ENCODE measurements around the gene MICAL3.

MICAL3 gene

DNA sequence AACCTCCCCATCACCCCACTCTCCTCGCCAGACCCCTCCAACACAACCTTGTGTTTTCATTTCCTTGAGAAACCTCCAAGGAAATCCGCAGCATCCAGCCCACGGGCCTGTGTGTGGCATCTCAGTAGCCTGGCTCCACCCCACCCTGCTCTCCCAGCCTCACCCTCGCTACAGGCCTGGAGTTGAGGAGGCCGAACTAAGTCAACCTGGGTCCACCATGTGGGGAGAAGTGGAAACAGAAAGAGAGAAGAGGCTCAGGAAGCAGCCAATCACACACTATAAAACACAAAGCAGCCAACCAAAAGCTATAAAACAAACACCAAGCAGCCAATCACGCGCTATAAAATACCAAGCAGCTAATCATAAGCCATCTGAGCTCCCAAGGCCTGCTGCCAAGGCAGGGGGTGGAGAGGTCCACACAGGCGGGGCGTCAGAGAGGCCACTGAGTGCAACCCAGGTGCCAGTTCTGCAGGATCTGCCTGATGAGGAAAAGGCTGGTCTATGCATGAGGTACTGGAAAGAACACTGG is 72.0 kb downstream of the MICAL3 start:
- no peak overlapping the region for H3K9ac ChIP-seq (ENCODE audit: low read length)
- H3K4me2 ChIP-seq (ENCODE audit: low read depth, low read length) = no peak overlapping the region
- H3K27ac ChIP-seq (ENCODE audit: low read length) = no peak overlapping the region
- DNase-seq = no peak
- peaks cover 88% of the 10 kb centered on the region for H3K79me2 ChIP-seq (ENCODE audit: low read length)
- H2AFZ ChIP-seq (ENCODE audit: low read length) = no peak overlapping the region
- no peaks in the 10 kb centered on the region for H4K20me1 ChIP-seq (ENCODE audit: insufficient read depth, low read length)
- H3K4me1 ChIP-seq (ENCODE audit: low read length) = no peaks in the 10 kb centered on the region
- H3K36me3 ChIP-seq (replicated peaks; ENCODE audit: insufficient read depth, low read length) = no peaks in the 10 kb centered on the region
- H3F3A ChIP-seq (ENCODE audit: insufficient read depth, low read length) = no peaks in the 10 kb centered on the region
- no peaks in the 10 kb centered on the region for H3K9me3 ChIP-seq (replicated peaks; ENCODE audit: insufficient read depth, low read length)
- TF ChIP-seq EZH2 (optimal IDR thresholded peaks at IDR 0.05; ENCODE audit: low read depth, low read length) (no peak), EZH2phosphoT487 (IDR thresholded peaks at IDR 0.05; ENCODE audit: low read length) (no peak)
- TF ChIP-seq, protein P1, sequence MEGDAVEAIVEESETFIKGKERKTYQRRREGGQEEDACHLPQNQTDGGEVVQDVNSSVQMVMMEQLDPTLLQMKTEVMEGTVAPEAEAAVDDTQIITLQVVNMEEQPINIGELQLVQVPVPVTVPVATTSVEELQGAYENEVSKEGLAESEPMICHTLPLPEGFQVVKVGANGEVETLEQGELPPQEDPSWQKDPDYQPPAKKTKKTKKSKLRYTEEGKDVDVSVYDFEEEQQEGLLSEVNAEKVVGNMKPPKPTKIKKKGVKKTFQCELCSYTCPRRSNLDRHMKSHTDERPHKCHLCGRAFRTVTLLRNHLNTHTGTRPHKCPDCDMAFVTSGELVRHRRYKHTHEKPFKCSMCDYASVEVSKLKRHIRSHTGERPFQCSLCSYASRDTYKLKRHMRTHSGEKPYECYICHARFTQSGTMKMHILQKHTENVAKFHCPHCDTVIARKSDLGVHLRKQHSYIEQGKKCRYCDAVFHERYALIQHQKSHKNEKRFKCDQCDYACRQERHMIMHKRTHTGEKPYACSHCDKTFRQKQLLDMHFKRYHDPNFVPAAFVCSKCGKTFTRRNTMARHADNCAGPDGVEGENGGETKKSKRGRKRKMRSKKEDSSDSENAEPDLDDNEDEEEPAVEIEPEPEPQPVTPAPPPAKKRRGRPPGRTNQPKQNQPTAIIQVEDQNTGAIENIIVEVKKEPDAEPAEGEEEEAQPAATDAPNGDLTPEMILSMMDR (IDR thresholded peaks at IDR 0.05; ENCODE audit: low read length) = no peak
- H3K9me2 ChIP-seq (replicated peaks; ENCODE audit: insufficient read depth, low read length) = no peaks in the 10 kb centered on the region
- no peaks in the 10 kb centered on the region for H3K27me3 ChIP-seq (replicated peaks; ENCODE audit: insufficient read depth, low read length)
- no peak overlapping the region for H3K4me3 ChIP-seq (ENCODE audit: low read length)

DNA sequence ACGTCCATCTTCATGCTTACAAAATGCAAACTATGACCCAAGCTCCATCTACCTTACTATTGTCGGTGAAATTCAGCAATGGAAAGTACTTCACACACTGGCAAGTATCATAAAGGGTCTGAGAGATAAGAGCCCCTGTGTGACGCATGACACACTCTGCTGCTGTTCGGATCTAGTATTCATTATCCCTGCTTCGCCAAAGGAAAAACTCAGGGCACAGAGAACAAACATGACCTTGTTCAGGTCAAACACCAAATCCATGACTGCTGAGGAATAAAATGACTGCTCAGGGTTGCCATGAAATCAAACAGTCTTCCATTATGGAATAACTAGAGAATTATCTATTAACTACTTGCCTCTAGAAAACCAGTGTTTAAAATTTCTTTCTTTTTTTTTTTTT is 73.0 kb downstream of the MICAL3 start:
- Histone ChIP-seq H3K79me2 (ENCODE audit: low read length) (peaks cover 91% of the 10 kb centered on the region), H4K20me1 (ENCODE audit: insufficient read depth, low read length) (no peaks in the 10 kb centered on the region)

DNA sequence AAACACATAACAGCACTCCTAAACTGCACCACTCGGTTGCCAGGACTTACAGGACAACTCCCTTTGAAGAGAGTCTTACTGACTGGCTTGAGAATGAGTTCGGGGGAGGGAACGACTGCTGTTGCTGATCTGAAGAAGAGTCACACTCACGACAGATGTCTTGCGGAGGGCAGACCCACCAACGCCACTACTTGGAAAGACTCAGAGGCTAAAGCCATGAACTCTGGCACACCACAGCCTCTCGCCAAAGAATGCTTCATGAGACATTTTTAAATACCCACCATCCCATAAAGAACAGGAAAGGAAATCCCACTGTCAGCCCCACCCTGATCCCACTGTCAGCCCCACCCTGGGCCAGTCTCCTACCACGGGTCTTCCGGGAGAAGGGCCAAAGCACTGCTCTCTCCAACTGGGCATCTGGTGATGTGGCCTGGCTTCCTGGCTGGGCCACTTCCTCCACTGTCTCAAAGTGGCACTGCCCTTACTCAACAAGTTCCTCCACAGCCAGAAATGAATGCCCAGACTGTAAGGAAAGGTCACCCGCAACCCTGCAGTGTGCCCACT is 73.6 kb downstream of the MICAL3 start:
- H4K20me1 ChIP-seq (ENCODE audit: insufficient read depth, low read length) = no peaks in the 10 kb centered on the region
- H3K4me2 ChIP-seq (ENCODE audit: low read depth, low read length) = no peak overlapping the region
- H3K9me3 ChIP-seq (replicated peaks; ENCODE audit: insufficient read depth, low read length) = no peaks in the 10 kb centered on the region
- no peak overlapping the region for H3K9ac ChIP-seq (ENCODE audit: low read length)
- H3F3A ChIP-seq (ENCODE audit: insufficient read depth, low read length) = peaks cover 9% of the 10 kb centered on the region
- no peaks in the 10 kb centered on the region for H3K36me3 ChIP-seq (replicated peaks; ENCODE audit: insufficient read depth, low read length)
- no peak overlapping the region for H3K4me3 ChIP-seq (ENCODE audit: low read length)
- H3K9me2 ChIP-seq (replicated peaks; ENCODE audit: insufficient read depth, low read length) = no peaks in the 10 kb centered on the region
- H2AFZ ChIP-seq (ENCODE audit: low read length) = no peak overlapping the region
- 0 out of 2 replicates have a peak, but pooled peaks cover 12% of the 10 kb centered on the region for H3K4me1 ChIP-seq (ENCODE audit: low read length)
- no peaks in the 10 kb centered on the region for H3K27me3 ChIP-seq (replicated peaks; ENCODE audit: insufficient read depth, low read length)
- no peak for DNase-seq
- H3K79me2 ChIP-seq (ENCODE audit: low read length) = peaks cover 92% of the 10 kb centered on the region
- no peak for TF ChIP-seq EZH2 (optimal IDR thresholded peaks at IDR 0.05; ENCODE audit: low read depth, low read length)
- no peak for TF ChIP-seq EZH2phosphoT487 (IDR thresholded peaks at IDR 0.05; ENCODE audit: low read length)
- TF ChIP-seq, protein P1 (IDR thresholded peaks at IDR 0.05; ENCODE audit: low read length) = no peak
- H3K27ac ChIP-seq (ENCODE audit: low read length) = no peak overlapping the region

More for the DNA sequence above, 73.0 kb downstream of the MICAL3 start:
- DNase-seq = no peak
- Histone ChIP-seq H3K4me3 (ENCODE audit: low read length) (no peak overlapping the region), H3K27me3 (replicated peaks; ENCODE audit: insufficient read depth, low read length) (no peaks in the 10 kb centered on the region), H3K9ac (ENCODE audit: low read length) (no peak overlapping the region), H3F3A (ENCODE audit: insufficient read depth, low read length) (peaks cover 3% of the 10 kb centered on the region; the same call in 1 of the 2 replicates), H2AFZ (ENCODE audit: low read length) (no peak overlapping the region), H3K4me2 (ENCODE audit: low read depth, low read length) (no peak overlapping the region), H3K36me3 (replicated peaks; ENCODE audit: insufficient read depth, low read length) (no peaks in the 10 kb centered on the region), H3K9me2 (replicated peaks; ENCODE audit: insufficient read depth, low read length) (no peaks in the 10 kb centered on the region), H3K9me3 (replicated peaks; ENCODE audit: insufficient read depth, low read length) (no peaks in the 10 kb centered on the region), H3K4me1 (ENCODE audit: low read length) (0 out of 2 replicates have a peak, but pooled peaks cover 8% of the 10 kb centered on the region), H3K27ac (ENCODE audit: low read length) (no peak overlapping the region)
- TF ChIP-seq, protein P1 (IDR thresholded peaks at IDR 0.05; ENCODE audit: low read length) = no peak
- TF ChIP-seq EZH2 (optimal IDR thresholded peaks at IDR 0.05; ENCODE audit: low read depth, low read length) (no peak), EZH2phosphoT487 (IDR thresholded peaks at IDR 0.05; ENCODE audit: low read length) (no peak)

Measured in MM.1S (cell line).